Stimulated activated CD8-positive, alpha-beta memory T cell treated with anti-CD3 and anti-CD28 coated beads, Interleukin-15, amount 100 ng/mL, for 48 hours (primary cell): ENCODE measurements around the gene GPC5.

Experiments
- DNase-seq, 2 donors: peaks; one replicate each; pipeline ENCODE4 v3.0.0-alpha.2; 2020; ENCODE audit warnings: low read depth in 2 of 2

The GPC5 gene

DNA sequence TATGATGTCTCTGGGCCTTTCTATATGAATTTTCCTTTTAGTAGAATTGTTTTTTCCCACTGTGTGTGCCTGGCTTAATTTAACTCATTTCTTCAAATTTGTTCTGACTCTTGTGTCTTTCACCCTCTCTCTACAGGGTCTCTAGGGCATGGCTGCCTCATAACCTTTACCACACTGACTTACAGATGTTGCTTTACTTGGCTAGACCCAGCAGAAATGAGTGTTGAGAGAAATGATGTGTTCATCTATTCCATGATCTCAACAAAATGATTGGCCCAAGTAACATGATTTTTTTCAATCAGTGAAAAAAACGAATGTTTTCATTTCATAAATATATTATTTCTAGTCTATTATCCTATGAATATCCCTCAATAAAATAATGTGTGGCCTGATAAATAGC, 195.0 kb downstream of the GPC5 start:
- no peak for DNase-seq

DNA sequence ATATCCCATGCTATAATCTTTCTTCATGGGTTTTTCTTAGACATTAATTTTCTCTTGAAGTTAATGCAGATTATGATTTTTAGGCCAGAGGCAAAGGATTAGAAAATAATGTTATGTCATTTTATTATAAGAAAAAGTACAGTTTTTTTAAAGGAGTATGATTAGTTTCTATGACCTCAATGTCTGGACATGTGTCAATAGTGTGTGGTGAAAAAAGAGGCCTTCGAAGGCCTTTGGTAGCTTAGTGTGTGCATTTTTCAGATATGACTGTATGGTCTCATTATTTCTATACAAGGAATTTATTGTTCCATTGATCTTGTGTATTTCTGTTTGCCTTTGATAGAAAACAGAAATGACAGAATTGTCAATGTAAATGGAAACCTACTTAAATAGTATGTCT, 195.6 kb downstream of the GPC5 start:
- no peak for DNase-seq

DNA sequence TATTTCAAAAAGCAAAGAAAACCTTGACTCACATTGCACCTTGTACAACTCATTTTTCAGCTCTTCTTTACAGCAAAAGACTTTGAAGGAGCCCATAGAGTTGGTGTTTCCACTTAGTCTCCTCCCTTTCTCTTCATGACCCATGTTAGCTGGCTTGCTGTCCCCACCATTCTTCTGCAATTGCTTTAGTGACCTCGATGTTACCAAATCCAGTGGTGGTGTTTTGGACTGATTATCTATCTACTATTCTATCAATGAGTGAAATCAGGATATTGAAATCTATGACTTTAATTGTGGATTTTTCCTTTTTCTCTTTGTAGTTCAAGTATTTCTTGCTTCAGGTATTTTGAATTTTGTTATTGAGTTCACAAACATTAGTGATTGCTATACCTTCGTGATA, 197.3 kb downstream of the GPC5 start:
- DNase-seq = no peak

DNA sequence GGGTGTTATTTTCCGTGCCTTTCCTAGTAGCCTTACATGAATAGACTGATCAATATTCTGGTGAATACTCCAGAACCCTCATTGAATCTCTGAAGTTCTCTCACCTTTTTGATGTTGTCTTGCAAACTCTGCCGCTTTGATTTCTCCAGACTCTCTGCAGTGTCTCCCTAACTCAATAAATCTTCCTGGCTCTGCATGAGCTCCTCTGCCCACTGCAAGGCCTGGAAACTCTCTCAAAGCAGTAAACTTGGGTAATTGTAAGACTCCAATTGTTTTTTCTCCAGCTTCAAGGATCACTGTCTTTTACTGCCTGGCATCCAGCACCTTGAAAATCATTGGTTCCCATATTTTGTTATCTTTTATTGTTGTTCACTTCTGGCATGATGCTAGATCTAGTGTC, 198.4 kb downstream of the GPC5 start:
- no peak for DNase-seq

DNA sequence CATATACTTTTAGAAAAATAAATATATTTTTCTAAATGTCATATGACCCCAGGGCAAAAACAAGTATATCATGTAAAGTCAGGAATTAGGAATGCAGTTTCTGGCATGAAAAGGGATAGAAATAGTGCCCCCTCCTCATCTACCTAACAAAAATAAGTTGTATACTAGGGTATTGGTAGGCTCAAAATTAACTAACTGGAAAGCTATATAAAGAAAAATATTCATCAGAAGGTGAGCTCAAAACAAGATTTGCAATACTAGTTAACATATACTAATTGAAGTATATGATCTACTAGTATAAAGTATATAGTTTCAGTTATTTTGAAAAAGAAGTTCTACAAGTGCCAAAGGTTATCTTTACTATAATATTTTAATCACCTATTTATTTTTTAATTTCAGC, 200.2 kb downstream of the GPC5 start:
- DNase-seq = no peak

DNA sequence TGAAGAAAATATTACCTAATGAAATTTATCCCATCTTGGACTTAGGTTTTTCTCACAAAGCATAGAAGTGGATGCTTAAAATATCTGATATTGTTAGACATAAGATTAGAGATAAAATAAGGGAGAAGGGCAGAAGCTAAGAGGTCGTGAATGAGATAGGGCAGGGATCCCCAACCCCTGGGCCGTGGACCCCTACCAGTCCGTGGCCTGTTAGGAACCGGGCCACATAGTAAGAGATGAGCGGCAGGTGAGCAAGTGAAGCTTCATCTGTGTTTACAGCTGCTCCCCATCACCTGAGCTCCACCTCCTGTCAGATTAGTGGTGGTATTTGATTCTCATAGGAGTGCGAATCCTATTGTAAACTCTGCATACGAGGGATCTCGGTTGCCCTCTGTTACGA, 202.9 kb downstream of the GPC5 start:
- no peak for DNase-seq

DNA sequence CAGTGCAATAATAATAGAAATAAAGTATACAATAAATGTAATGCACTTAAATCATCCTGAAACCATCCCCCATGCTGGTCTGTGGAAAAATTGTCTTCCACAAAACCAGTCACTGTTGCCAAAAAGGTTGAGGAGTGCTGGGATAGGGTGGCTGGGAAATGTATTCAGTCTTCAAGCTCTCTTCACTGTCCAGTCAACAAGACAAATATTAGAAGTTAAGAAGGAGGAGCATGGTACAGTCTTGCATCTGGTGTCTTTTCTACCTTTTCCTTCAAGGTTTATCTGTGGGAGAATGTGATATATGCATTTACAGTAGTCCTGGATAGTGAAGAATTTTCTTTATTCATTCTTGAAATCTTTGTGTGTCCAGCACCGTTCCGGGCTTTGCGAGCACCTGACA, 203.4 kb downstream of the GPC5 start:
- DNase-seq = no peak

DNA sequence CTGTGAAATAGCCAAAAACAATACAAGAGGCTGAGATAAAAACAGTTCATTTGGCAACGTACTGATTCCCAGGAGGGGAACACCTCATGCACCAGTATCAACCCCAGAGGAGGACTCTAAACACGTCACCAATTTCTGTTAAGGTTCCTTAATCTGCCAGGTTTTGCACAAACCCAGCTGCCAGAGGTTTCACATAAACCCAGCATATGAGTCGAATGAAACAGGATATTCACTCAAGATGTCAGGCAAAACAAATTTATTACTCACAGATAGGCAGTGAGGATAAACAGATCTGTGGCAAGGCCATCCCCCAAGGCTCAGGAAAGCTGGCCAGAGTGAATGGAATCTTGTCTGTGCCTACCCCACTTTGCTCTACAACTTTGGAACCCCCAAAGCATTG, 210.9 kb downstream of the GPC5 start:
- DNase-seq = no peak

DNA sequence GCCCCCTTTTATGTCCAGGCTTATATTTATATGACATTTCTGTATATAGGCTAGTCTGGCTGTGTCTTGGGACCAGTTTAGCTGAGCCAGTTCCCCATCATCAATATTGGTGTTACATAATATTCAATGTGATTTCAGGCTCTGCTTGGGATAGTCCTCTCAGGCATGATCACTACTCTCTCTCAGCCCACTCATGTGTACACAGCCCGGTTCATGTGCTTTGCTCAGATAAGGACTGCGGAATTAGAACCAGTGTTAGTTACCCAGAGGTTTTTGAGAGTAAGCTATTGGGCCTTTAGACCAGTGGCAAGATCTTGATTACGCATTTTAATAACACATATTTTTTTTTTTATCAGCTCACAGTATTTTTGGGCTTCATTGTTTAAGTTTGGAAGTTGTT, 219.9 kb downstream of the GPC5 start:
- no peak for DNase-seq

DNA sequence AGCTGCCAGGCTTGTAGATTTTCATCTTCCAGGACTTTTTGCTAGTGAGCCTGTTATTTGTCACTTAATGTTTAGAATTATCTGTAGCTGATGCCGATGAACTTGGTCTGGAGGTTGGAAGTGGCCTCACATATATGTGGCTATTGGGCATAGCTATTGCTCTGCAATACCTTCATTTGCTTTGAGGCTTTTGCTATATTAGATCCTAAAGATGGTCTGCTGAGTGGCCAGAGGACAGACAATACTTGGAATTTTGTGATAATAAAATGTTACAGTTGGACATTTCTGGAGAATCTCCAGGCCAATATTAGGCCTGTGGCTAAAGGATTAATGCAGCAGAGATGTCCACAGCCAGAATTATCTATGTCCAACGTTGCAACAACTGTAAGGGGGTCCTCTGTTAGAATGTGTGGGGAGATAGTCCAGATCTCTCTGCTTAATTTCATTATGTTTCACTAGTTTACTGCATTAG, 222.3 kb downstream of the GPC5 start:
- DNase-seq = no peak

DNA sequence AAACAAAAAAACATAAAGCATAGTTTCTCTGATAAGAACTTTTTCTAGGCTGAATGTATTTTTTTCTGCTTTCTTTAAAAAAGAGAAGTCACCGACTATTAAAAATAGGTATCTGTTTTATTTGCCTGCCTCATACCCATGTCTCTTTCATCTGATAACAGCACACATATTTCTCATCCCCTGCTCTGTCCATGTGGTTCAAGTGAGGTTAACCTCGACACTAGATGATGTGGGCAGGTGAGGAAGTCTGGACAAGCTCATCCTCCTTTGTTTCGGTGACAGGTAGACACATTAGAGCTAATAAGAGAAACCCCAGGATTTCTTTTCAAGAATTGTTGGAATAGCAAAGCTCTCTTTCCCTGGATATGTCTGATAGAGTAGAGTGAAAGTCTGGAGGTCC, 222.7 kb downstream of the GPC5 start:
- no peak for DNase-seq

DNA sequence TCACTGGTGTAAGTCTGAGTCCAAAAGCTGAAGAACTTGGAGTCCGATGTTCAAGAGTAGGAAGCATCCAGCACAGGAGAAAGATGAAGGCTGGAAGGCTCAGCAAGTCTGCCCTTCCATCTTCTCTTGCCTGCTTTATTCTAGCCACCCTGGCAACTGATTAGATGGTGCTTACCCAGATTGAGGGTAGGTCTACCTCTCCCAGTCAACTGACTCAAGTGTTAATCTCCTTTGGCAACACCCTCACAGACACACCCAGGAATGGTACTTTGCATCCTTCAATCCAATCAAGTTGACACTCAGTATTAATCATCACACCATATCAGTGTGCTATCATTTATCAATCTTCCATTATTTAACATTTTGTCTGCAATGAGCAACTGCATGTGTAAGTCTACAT, 223.5 kb downstream of the GPC5 start:
- no peak for DNase-seq

DNA sequence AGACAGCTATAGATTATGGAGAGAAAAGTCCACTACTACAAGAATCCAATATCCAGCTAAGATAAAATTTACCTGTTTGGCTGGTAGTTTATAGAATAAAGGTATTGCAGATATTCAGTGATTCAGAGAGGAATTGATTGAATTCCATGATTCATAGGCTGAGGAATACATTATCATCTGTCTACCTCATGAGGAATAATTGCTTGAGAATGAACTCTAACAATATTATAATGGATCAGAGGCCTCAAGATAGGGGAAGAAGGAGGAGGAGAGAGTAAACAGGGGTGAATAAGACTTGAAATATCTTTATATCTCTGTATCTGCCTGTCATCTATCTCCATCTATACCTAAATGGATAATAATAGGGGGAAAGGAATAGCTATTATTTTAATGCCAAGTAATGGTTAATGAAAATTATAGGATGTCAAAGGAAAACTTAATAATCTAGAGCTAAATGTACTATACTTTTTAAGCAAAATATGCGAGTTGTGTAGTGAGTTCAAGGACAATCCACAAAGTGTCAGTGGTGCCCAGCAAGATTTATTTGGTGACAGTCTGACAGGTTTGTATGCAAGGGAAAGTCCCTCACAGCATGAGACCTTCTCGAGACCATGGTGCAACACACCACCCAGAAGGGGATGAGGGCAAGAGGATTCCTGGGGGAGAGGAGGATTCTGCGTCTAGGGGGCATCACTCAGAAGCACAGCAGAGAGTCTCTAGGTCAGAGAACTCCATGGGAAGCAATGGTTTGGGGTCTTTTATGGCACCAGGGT, 224.5 kb downstream of the GPC5 start:
- DNase-seq = no peak

DNA sequence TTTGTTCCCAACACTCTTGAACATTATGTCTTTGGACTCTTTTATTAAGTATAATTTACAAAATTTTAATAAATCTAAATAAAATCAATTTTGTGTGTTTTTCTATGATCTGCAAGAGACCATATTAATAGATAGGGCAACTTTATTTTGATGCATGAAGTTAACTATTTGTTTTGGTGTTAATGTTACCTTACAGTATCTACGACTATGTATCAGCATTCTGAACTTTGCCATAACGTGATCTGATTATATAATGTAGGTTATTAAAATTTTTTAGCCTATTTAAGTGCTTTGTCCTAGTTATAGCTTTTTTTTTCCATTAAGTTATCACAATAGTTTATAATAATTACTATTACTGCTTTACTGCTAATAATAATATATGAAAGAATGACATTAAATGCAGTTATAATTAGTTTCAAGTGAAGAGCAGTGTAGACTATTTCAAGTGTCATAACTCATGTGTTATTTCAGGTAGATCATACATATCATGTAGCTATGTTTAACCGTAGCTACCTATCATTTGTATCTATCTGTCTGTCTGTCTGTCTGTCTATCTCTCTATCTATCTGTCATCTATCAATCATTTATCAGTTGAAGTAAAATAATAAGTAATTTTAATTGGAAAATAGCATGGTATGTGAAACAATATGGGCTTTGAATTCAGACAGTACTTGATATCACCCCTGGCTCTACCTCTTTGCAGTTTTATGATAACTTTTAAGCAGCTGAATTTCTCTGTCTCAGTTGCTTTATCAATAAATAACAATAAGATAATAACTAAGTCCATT, 229.7 kb downstream of the GPC5 start:
- no peak for DNase-seq

DNA sequence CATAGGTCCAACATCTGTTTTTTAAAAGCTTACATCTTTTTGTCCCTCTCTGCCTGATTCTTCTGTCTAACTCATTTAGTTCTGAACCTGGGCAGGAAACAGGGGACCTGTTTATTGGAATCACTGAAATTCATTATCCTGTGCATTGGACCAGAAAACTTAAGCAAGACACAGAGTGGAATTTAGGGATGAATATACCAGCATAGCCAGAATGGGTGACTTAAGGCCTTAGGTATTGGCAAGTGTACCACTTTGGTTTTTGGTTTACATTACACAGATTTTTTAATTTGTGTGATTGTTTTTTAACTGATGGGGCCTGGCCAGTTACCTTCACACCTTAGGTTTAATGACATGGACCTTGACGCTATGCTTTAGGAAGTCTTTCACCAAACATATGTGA, 232.5 kb downstream of the GPC5 start:
- DNase-seq = no peak

DNA sequence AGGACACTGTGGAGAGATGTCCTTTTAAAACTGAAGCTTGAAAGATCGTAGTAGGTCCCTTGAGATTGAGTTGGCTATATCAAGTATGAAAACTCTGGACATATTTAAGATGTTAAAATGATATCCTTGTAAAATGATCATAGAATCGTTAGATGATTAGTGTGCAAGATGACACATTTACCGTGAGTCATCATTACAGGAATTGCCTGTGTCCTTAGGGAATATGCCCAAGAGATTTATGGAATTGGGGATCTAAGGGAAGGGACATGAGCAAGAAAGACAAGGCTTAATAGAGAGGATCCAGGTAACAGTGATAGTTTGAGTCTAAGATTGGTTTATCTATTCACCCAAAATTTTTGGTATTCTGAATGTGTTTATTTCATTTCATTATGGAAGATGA, 233.7 kb downstream of the GPC5 start:
- DNase-seq = no peak

DNA sequence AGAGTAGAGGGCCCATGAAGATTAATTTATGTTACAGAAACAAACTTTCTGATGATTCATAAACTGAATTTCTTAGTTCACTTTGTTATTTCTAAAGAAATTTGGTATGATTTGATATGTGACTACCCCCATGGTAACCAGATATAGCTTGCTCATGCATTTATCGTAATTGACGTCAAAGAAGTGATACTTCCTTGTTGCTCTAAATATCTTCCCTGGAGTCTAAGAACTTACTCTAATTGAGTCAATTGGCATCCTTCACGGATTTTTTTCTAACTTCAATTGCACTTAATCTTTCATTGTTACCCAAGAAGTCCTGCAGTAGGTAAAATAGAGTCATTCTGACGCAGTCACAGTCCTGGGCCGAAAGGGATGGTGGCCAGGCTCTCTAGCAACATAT, 240.9 kb downstream of the GPC5 start:
- no peak for DNase-seq

DNA sequence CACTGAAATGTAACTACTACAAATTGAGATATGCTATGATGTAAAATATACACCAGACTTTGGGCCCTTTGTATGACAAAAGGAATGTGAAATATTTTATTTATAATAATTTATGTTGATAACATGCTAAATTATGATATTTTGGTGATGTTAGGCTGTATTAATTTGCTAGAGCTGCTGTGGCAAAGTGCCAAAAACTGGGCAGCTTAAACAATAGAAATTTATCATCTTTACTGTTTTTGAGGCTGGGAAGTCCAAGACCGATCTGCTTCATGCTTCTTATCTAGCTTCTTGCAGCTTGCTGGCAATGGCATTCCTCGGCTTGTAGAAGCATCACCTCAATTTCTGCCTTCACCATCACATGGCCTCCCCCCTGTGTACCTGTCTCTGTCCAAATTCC, 245.0 kb downstream of the GPC5 start:
- DNase-seq = no peak

DNA sequence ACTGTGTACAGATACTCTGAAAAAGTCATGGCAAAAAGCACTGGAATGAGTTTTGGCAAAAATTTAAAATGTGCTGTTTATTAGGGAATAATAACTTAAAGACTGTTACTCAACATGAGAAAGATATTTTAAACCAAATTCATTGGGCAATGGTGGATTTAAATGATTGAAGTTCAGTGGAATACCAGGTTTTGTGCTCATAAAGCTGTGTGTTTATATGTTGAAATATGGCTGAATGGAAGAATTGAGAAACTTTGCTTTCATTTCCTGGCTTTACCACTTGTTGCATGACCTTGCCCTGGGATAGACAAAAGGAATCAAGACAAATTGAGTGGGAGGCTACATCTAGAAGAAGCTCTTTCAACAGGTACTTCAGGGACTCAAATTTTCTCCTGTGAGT, 246.4 kb downstream of the GPC5 start:
- no peak for DNase-seq

DNA sequence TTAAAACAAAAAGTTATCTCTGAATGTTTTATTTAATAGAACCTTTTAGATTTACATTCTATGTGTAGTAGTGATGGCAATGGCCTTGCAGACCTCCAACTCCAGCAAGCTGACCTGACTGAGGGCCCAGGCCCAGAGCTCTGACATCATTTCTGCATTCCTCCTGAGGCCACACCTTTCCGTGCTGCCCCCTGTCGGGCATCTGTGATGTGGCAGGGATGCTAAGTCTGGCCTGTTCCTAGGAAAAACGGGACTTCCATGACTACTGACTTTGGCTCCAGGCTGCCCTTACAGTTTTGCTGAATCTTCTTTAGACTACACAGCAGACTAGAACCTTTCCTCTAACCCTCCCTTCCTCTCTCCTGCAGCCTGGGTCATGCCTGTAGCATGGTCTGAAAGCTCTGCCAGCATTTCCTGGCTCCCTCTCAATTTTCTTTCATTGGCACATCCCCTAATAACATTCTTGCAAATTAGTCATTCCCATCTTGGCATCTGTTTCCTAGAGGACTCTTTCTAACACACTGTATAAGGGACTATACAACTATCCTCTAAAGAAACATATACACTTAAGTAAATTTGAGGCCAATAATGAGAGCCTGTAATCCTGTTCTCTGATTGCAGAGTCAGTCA, 249.1 kb downstream of the GPC5 start:
- no peak for DNase-seq

DNA sequence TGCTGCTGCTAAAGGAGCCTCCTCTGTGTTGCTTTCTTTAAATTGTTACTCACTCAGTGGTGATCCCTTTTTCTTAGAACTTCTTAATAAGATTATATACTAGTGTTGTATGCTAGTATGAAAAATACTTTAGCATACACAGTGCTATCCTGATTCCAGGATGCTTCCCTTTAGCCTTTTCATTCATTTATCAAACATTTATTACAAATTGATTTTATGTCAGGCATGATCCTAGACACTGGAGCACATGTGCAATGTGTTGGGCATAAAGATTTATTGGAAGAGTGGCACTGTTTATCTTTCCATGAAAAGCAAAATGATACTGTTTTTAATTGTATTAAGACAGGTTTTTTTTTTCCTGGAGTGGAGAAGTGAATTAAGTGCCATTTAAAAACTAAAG, 249.6 kb downstream of the GPC5 start:
- DNase-seq = no peak

DNA sequence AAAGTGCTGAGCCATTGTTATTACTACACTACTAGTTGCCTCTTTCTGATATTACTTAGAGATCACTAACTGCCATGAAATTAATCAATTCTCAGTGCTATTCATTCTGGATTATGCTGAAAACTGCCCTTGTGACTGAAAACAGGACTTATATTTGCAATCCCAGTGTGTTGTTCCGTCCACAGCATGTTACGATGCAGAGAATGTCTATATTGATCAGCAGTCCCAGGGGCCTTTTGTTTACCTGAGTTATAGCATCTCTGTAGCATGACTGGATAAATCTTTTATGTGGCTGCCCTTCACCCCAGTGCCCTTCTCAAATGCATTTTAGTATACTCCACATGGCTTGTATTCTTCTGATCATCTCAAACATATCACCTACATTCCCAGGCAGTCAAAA, 251.0 kb downstream of the GPC5 start:
- no peak for DNase-seq
